Left ventricle myocardium inferior (tissue), 1 donor: ENCODE data around the gene IL6R. TPM values are rescaled to one million over a fixed set of nuclear protein-coding genes. Genes with fewer than 3 reads are reported as not detected.

Source experiments
- DNase-seq: peaks from one replicate; pipeline ENCODE4 v3.0.0-alpha.2; 2020
- H3K27ac ChIP-seq: fragments of 200-600 bp; replicated peaks from 2 replicates; pipeline ENCODE4 v1.8.0; 2021
- H3K27me3 ChIP-seq: fragments of 200-600 bp; 2 replicates; pipeline ENCODE4 v1.8.0; 2021; ENCODE audit warnings: low read depth
- H3K36me3 ChIP-seq: fragments of 200-600 bp; 2 replicates; pipeline ENCODE4 v1.8.0; 2021
- H3K4me1 ChIP-seq: fragments of 200-600 bp; 2 replicates; pipeline ENCODE4 v1.8.0; 2021
- H3K4me3 ChIP-seq: fragments of 200-600 bp; 2 replicates; pipeline ENCODE4 v1.8.0; 2021; ENCODE audit warnings: mild to moderate bottlenecking, moderate library complexity
- H3K9me3 ChIP-seq: fragments of 200-600 bp; replicated peaks from 2 replicates; pipeline ENCODE4 v1.8.0; 2021
- CTCF ChIP-seq: fragments of 200-600 bp; IDR thresholded peaks from 2 replicates; pipeline ENCODE4 v1.8.0; 2021; ENCODE audit warnings: antibody characterized with exemption, mild to moderate bottlenecking, borderline replicate concordance
- intact Hi-C: fragments of 100-400 bp; cut with micrococcal nuclease; formaldehyde crosslinking; loops from one replicate; pipeline ENCODE4 v1.11.0; 2022
- total RNA-seq: library from RNA; stranded (reverse); fragmentation: NEBNext Ultra II Directional; extraction: Animal tissue kit (Norgen Biotek cat#: 25700); gene quantifications from one replicate; pipeline ENCODE4 v1.2.1, GENCODE V29; 2021
- donor health status: DM: no; HTN: yes; CAD: no; lungs with severe emphysema.

IL6R gene
- total RNA-seq, 1 donor from 2014 or later = 10.5 TPM

- Histone ChIP-seq H3K4me3 (no peak overlapping the region), H3K27me3 (no peaks in the 10 kb centered on the region), H3K27ac (no peak overlapping the region), H3K9me3 (no peaks in the 10 kb centered on the region), H3K36me3 (peaks cover under 1% of the 10 kb centered on the region), H3K4me1 (peaks cover 35% of the 10 kb centered on the region)
- DNase-seq = no peak
- intact Hi-C loops = no loop called here
- TF ChIP-seq CTCF = no peak
Observed at GRCh38 chr1:154478013-154478412, 72.9 kb downstream of the IL6R start.

GRCh38 chr1:154478639-154479038, 73.5 kb downstream of the IL6R start:
- intact Hi-C loops = no loop called here
- no peaks in the 10 kb centered on the region for H3K9me3 ChIP-seq
- no peaks in the 10 kb centered on the region for H3K27me3 ChIP-seq
- H3K4me1 ChIP-seq = peaks cover 41% of the 10 kb centered on the region
- no peak overlapping the region for H3K27ac ChIP-seq
- no peak for DNase-seq
- TF ChIP-seq CTCF = no peak
- H3K4me3 ChIP-seq = no peak overlapping the region
- peaks cover 7% of the 10 kb centered on the region for H3K36me3 ChIP-seq

- peak; percentile 99 for TF ChIP-seq CTCF
- no peak for DNase-seq
- peaks cover 13% of the 10 kb centered on the region for H3K36me3 ChIP-seq
- peaks cover 40% of the 10 kb centered on the region for H3K4me1 ChIP-seq
- peak overlapping the region; percentile 56 for H3K27ac ChIP-seq
- no peaks in the 10 kb centered on the region for H3K27me3 ChIP-seq
- no peaks in the 10 kb centered on the region for H3K9me3 ChIP-seq
- H3K4me3 ChIP-seq = no peak overlapping the region
- intact Hi-C loops = loop anchor here (5.0 kb wide), 1 partner anchor 67 kb away; no protein-coding TSS in a partner anchor
Observed at GRCh38 chr1:154479764-154480421, 74.8 kb downstream of the IL6R start.

GRCh38 chr1:154481053-154481452, 75.9 kb downstream of the IL6R start:
- Histone ChIP-seq H3K27ac (peak overlapping the region; percentile 56), H3K4me1 (peaks cover 46% of the 10 kb centered on the region), H3K27me3 (no peaks in the 10 kb centered on the region), H3K9me3 (no peaks in the 10 kb centered on the region), H3K36me3 (peaks cover 19% of the 10 kb centered on the region), H3K4me3 (no peak overlapping the region)
- no peak for TF ChIP-seq CTCF
- no peak for DNase-seq
- intact Hi-C loops = loop anchor here (5.0 kb wide), 1 partner anchor 66 kb away; no protein-coding TSS in a partner anchor

GRCh38 chr1:154483941-154484803, 79.0 kb downstream of the IL6R start:
- Histone ChIP-seq H3K9me3 (no peaks in the 10 kb centered on the region), H3K4me3 (peak overlapping the region; percentile 12), H3K36me3 (peaks cover 39% of the 10 kb centered on the region), H3K27ac (peak overlapping the region; percentile 90), H3K4me1 (peaks cover 75% of the 10 kb centered on the region), H3K27me3 (no peaks in the 10 kb centered on the region)
- DNase-seq = no peak
- peak; percentile 14 for TF ChIP-seq CTCF
- intact Hi-C loops = loop anchor here (5.0 kb wide), 1 partner anchor 63 kb away; no protein-coding TSS in a partner anchor
